Measurements from ENCODE around the gene MGST1. TPM values are rescaled to one million over a fixed set of nuclear protein-coding genes. Genes with fewer than 3 reads are reported as not detected.

The MGST1 gene
- total RNA-seq, 1 donor, result 72.7 TPM

GRCh38 chr12:16323638-16324037 is 23.8 kb upstream of the MGST1 start:
- TF ChIP-seq, protein P1, sequence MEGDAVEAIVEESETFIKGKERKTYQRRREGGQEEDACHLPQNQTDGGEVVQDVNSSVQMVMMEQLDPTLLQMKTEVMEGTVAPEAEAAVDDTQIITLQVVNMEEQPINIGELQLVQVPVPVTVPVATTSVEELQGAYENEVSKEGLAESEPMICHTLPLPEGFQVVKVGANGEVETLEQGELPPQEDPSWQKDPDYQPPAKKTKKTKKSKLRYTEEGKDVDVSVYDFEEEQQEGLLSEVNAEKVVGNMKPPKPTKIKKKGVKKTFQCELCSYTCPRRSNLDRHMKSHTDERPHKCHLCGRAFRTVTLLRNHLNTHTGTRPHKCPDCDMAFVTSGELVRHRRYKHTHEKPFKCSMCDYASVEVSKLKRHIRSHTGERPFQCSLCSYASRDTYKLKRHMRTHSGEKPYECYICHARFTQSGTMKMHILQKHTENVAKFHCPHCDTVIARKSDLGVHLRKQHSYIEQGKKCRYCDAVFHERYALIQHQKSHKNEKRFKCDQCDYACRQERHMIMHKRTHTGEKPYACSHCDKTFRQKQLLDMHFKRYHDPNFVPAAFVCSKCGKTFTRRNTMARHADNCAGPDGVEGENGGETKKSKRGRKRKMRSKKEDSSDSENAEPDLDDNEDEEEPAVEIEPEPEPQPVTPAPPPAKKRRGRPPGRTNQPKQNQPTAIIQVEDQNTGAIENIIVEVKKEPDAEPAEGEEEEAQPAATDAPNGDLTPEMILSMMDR (IDR thresholded peaks at IDR 0.05; ENCODE audit: extremely low read depth, low read depth, low read length), result no peak
- H4K20me1 ChIP-seq (ENCODE audit: insufficient read depth, low read length), result no peaks in the 10 kb centered on the region
- no peak for DNase-seq (ENCODE audit: insufficient read length, low spot score, missing footprints)
- no peak overlapping the region for H3K4me2 ChIP-seq (ENCODE audit: insufficient read depth, low read length)
- H3K27ac ChIP-seq (ENCODE audit: low read depth, low read length), result peak overlapping the region; percentile 50
- no peak overlapping the region for H2AFZ ChIP-seq (ENCODE audit: low read length)
- no peak overlapping the region for H3K4me3 ChIP-seq (ENCODE audit: insufficient read depth, low read length)
- H3K79me2 ChIP-seq (ENCODE audit: insufficient read depth, low read length), result no peaks in the 10 kb centered on the region
- H3K36me3 ChIP-seq (ENCODE audit: insufficient read depth, low read length), result no peaks in the 10 kb centered on the region
- peaks cover 5% of the 10 kb centered on the region for H3K9me3 ChIP-seq (ENCODE audit: low read depth, low read length)
- peaks cover 13% of the 10 kb centered on the region for H3K4me1 ChIP-seq (ENCODE audit: insufficient read depth, low read length)
- no peaks in the 10 kb centered on the region for H3K27me3 ChIP-seq (ENCODE audit: insufficient read depth, low read length)

- H3K27me3 ChIP-seq (ENCODE audit: insufficient read depth, low read length), result no peaks in the 10 kb centered on the region
- H3K27ac ChIP-seq (ENCODE audit: low read depth, low read length), result no peak overlapping the region
- DNase-seq (ENCODE audit: insufficient read length, low spot score, missing footprints), result no peak
- no peak overlapping the region for H2AFZ ChIP-seq (ENCODE audit: low read length)
- peaks cover 13% of the 10 kb centered on the region for H3K4me1 ChIP-seq (ENCODE audit: insufficient read depth, low read length)
- no peaks in the 10 kb centered on the region for H4K20me1 ChIP-seq (ENCODE audit: insufficient read depth, low read length)
- H3K36me3 ChIP-seq (ENCODE audit: insufficient read depth, low read length), result no peaks in the 10 kb centered on the region
- no peaks in the 10 kb centered on the region for H3K79me2 ChIP-seq (ENCODE audit: insufficient read depth, low read length)
- TF ChIP-seq, protein P1 (IDR thresholded peaks at IDR 0.05; ENCODE audit: extremely low read depth, low read depth, low read length), result no peak
- no peak overlapping the region for H3K4me3 ChIP-seq (ENCODE audit: insufficient read depth, low read length)
- peaks cover 5% of the 10 kb centered on the region for H3K9me3 ChIP-seq (ENCODE audit: low read depth, low read length)
- H3K4me2 ChIP-seq (ENCODE audit: insufficient read depth, low read length), result no peak overlapping the region
Measured at GRCh38 chr12:16324272-16324671, 23.2 kb upstream of the MGST1 start.

DNA sequence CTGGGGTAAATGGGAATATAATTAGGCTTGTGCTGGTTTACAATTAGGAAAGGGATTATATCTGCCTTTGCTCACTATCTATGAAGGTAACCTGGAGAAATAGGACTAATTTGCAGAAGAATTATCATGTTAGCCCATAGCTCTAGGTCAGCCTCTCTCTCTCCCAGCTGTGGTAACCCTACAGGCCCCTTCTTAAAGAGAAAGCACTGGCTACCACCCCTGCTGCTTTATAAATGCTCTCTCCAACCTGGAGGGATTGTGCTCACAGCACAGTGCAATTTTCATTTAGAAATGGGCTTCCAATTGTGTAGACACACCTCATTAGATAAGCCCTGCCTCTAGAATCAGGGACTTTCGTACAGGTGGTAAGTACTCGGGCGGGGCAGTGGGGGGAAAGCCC is 22.7 kb upstream of the MGST1 start:
- H3K79me2 ChIP-seq (ENCODE audit: insufficient read depth, low read length), result no peaks in the 10 kb centered on the region
- H3K27ac ChIP-seq (ENCODE audit: low read depth, low read length), result no peak overlapping the region
- no peak for DNase-seq (ENCODE audit: insufficient read length, low spot score, missing footprints)
- H3K4me1 ChIP-seq (ENCODE audit: insufficient read depth, low read length), result peaks cover 13% of the 10 kb centered on the region
- TF ChIP-seq, protein P1 (IDR thresholded peaks at IDR 0.05; ENCODE audit: extremely low read depth, low read depth, low read length), result no peak
- H3K27me3 ChIP-seq (ENCODE audit: insufficient read depth, low read length), result no peaks in the 10 kb centered on the region
- H2AFZ ChIP-seq (ENCODE audit: low read length), result no peak overlapping the region
- no peak overlapping the region for H3K4me3 ChIP-seq (ENCODE audit: insufficient read depth, low read length)
- H3K9me3 ChIP-seq (ENCODE audit: low read depth, low read length), result peaks cover 5% of the 10 kb centered on the region
- no peaks in the 10 kb centered on the region for H3K36me3 ChIP-seq (ENCODE audit: insufficient read depth, low read length)
- H4K20me1 ChIP-seq (ENCODE audit: insufficient read depth, low read length), result no peaks in the 10 kb centered on the region
- H3K4me2 ChIP-seq (ENCODE audit: insufficient read depth, low read length), result no peak overlapping the region

DNA sequence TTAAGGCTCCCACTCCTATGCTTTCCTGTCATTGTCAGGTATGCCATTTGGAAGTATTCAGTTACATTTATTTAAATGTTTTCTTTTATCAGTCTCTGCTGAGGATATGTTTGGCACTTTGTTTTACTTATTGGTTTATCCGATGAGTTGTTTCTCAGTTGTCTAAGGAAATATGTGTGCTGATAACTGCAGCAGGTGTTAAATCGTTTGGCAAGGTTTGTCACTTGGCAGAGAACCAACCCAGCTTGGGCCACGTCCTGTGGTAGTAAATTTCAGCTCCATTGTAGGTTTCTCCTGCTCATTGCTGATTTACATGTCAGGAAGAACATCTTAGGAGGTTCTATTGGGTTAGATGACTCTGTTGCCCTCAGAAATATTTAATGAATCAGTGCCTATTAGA is 22.0 kb upstream of the MGST1 start:
- Histone ChIP-seq H3K27ac (ENCODE audit: low read depth, low read length) (no peak overlapping the region), H3K9me3 (ENCODE audit: low read depth, low read length) (peaks cover 5% of the 10 kb centered on the region), H2AFZ (ENCODE audit: low read length) (no peak overlapping the region), H3K4me2 (ENCODE audit: insufficient read depth, low read length) (no peak overlapping the region), H3K4me3 (ENCODE audit: insufficient read depth, low read length) (no peak overlapping the region), H3K4me1 (ENCODE audit: insufficient read depth, low read length) (peaks cover 13% of the 10 kb centered on the region), H3K27me3 (ENCODE audit: insufficient read depth, low read length) (no peaks in the 10 kb centered on the region), H3K79me2 (ENCODE audit: insufficient read depth, low read length) (no peaks in the 10 kb centered on the region), H4K20me1 (ENCODE audit: insufficient read depth, low read length) (no peaks in the 10 kb centered on the region), H3K36me3 (ENCODE audit: insufficient read depth, low read length) (no peaks in the 10 kb centered on the region)
- no peak for DNase-seq (ENCODE audit: insufficient read length, low spot score, missing footprints)
- TF ChIP-seq, protein P1 (IDR thresholded peaks at IDR 0.05; ENCODE audit: extremely low read depth, low read depth, low read length), result no peak
